Measurements from ENCODE around the gene RPUSD3. TPM values are rescaled to one million over a fixed set of nuclear protein-coding genes. Genes with fewer than 3 reads are reported as not detected.

The RPUSD3 gene
- total and polyA plus RNA-seq, 9 of the 15 experiments (the other 6 are each of a cell fraction or from before 2014, with no cell fraction given) = 13.8 to 99.0 (median 59.3) TPM

DNA sequence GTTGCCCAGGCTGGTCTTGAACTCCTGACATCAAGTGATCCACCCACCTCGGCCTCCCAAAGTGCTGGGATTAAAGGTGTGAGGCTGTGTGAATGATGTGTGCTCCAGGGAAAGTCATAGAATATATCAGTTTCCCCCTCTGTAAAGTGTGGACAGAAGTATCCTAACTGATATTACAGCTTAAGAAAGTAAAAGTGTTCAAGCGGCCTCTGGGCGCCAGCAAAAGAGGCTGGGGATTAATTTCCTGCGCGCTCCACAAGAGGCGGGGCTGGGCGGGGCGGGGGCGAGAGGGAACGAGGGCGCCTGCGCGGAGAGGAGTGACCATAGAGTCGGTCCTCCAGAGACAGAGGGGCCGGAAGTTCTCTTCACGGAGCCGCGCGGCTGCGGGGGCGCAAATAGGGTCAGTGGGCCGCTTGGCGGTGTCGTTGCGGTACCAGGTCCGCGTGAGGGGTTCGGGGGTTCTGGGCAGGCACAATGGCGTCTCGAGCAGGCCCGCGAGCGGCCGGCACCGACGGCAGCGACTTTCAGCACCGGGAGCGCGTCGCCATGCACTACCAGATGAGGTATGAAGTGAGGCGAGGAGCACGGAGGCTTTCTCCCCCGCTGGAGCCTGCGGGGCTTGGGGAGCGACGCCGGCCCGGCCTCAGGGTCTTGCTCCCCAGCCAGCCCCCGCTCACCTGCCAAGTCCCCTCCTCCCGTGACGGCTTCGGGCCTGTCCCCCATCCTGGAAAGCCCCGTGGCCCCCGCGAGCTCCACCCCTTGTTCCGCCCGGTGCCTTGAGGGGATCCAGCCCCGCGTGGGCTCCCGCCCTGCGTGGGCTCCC lies 46.7 kb upstream of the RPUSD3 start, which contains the start of gene JAGN1 (continued):
- TF ChIP-seq, protein P1, sequence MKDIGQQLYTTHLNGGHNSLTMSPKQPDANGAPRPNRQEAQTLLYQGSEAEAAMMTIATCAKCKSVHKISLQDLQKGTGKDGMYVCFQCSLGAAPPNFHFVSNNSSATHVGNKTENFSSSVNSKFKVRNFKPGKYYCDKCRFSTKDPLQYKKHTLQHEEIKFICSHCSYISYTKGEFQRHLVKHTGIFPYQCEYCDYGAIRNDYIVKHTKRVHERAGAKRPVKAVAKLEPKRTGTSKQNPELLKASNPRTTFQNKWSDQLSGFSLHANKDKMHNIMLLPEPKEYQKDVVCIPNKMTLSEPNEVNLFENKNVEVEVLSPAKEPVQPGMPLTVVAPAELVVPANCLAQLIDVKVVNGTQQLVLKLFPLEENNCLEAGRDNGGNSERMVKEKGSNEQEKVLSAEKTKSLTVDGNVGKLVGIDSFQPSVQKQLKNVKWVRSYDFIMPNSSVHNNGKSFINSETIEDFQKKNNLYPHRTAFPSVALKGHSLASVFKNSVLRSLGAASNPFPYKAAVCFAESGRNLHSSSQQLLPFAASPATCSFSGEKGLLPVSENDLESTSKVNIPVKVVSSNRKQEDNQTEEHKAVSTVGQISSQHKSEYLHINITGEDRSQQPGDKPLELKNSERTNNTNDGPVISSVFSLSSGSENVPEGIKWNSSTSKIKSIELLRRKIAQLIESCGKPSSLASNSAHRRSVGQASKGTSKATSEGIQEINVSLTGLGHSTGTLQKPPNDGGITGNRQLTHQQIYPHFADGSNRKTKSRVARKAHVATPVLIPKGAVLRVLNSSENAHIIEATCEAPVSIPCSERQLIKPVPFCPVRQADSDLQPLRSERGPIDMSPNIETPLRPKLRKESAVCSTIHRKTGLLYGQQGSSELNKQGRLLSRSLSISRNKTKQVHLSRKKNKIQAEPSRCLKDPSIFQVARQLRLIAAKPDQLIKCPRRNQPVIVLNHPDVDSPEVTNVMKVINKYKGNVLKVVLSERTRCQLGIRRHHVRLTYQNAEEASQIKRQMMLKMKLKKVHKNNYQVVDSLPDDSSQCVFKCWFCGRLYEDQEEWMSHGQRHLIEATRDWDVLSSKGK (CRISPR knock-in tag; IDR thresholded peaks at IDR 0.05) = no peak
- TF ChIP-seq TSC22D4 (tag; IDR thresholded peaks at IDR 0.05) (no peak), SIRT6 (IDR thresholded peaks at IDR 0.05; ENCODE audit: low read depth, low read length) (no peak), FOXP1 (CRISPR knock-in tag; IDR thresholded peaks at IDR 0.05) (peak; percentile 91), GTF2A2 (tag; IDR thresholded peaks at IDR 0.05) (peak; percentile 63), BRCA1 (IDR thresholded peaks at IDR 0.05) (no peak), BRCA1 (CRISPR knock-in tag; IDR thresholded peaks at IDR 0.05) (no peak), SMC3 (conservative IDR thresholded peaks at IDR 0.05; ENCODE audit: insufficient read depth, low read depth, low read length) (0 out of 2 replicates have a peak, but pooled peaks have one; percentile 2), STAT5A (IDR thresholded peaks at IDR 0.05; ENCODE audit: borderline replicate concordance, low read length) (no peak), MEF2A (IDR thresholded peaks at IDR 0.05; ENCODE audit: control insufficient read depth, low read depth, low read length) (no peak), KDM1A (IDR thresholded peaks at IDR 0.05) (peak; percentile 60 to 67; a peak in 2 of 4 replicates), HCFC1 (IDR thresholded peaks at IDR 0.05; ENCODE audit: low read depth, low read length) (peak; percentile 76), EZH2 (IDR thresholded peaks at IDR 0.05; ENCODE audit: borderline replicate concordance, low read depth, low read length) (no peak), ZNF146 (CRISPR knock-in tag; IDR thresholded peaks at IDR 0.05; ENCODE audit: unreplicated experiment) (no peak), ILK (tag; IDR thresholded peaks at IDR 0.05; ENCODE audit: borderline replicate concordance, low read depth) (no peak), BACH1 (tag; IDR thresholded peaks at IDR 0.05) (no peak), SIN3A (IDR thresholded peaks at IDR 0.05; ENCODE audit: borderline replicate concordance in 2 of 2, control insufficient read depth in 1 of 2, low read depth in 2 of 2, low read length in 2 of 2) (peak; percentile 59 to 80; a peak in 2 of 4 replicates), RBM15 (IDR thresholded peaks at IDR 0.05; ENCODE audit: insufficient read depth, low read length) (no peak), MTA3 (IDR thresholded peaks at IDR 0.05; ENCODE audit: borderline replicate concordance) (peak; percentile 93; the same call in 1 of the 2 replicates)
- TF ChIP-seq, protein P2, sequence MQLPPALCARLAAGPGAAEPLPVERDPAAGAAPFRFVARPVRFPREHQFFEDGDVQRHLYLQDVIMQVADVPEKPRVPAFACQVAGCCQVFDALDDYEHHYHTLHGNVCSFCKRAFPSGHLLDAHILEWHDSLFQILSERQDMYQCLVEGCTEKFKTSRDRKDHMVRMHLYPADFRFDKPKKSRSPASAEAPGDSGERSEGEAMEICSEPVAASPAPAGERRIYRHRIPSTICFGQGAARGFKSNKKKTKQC (CRISPR knock-in tag; IDR thresholded peaks at IDR 0.05) = peak; percentile 89; the same call in 1 of the 2 replicates
- TF ChIP-seq, protein P3, sequence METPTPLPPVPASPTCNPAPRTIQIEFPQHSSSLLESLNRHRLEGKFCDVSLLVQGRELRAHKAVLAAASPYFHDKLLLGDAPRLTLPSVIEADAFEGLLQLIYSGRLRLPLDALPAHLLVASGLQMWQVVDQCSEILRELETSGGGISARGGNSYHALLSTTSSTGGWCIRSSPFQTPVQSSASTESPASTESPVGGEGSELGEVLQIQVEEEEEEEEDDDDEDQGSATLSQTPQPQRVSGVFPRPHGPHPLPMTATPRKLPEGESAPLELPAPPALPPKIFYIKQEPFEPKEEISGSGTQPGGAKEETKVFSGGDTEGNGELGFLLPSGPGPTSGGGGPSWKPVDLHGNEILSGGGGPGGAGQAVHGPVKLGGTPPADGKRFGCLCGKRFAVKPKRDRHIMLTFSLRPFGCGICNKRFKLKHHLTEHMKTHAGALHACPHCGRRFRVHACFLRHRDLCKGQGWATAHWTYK (CRISPR knock-in tag; IDR thresholded peaks at IDR 0.05) = peak; percentile 87

Measured in K562 (cell line).